GM23248 (cell line): ENCODE data around the gene KDM4B. TPM values are rescaled to one million over a fixed set of nuclear protein-coding genes. Genes with fewer than 3 reads are reported as not detected.
A peak's percentile ranks its signal among the peaks of the same experiment; 100 is the strongest.

Experiments used
- DNase-seq: peaks from one replicate; pipeline ENCODE4 v3.0.0-alpha.2; 2015
- H2AFZ ChIP-seq: fragments of 200-600 bp; sonication (generic); 2 replicates; pipeline ENCODE4 v1.6.1; 2016; ENCODE audit warnings: antibody characterized with exemption
- H3F3A ChIP-seq: fragments of 200-600 bp; sonication (generic); 2 replicates; pipeline ENCODE4 v1.6.1; 2016; ENCODE audit warnings: mild to moderate bottlenecking, antibody characterized with exemption, mixed run types; ENCODE audit not compliant: insufficient read depth
- H3K27ac ChIP-seq: fragments of 200-600 bp; sonication (generic); 2 replicates; pipeline ENCODE4 v1.5.1; 2016; ENCODE audit warnings: mild to moderate bottlenecking
- H3K27me3 ChIP-seq: fragments of 200-600 bp; sonication (generic); replicated peaks from 2 replicates; pipeline ENCODE4 v1.6.1; 2016; ENCODE audit warnings: mild to moderate bottlenecking; ENCODE audit not compliant: insufficient read depth
- H3K36me3 ChIP-seq: fragments of 200-600 bp; sonication (generic); 2 replicates; pipeline ENCODE4 v1.6.1; 2016; ENCODE audit warnings: low read depth, mild to moderate bottlenecking
- H3K4me1 ChIP-seq: fragments of 200-600 bp; sonication (generic); 2 replicates; pipeline ENCODE4 v1.6.1; 2016; ENCODE audit warnings: mild to moderate bottlenecking; ENCODE audit not compliant: insufficient read depth
- H3K4me2 ChIP-seq: fragments of 200-600 bp; sonication (generic); one replicate; pipeline ENCODE4 v1.6.1; 2016; ENCODE audit warnings: mild to moderate bottlenecking; ENCODE audit not compliant: unreplicated experiment
- H3K4me3 ChIP-seq: fragments of 200-600 bp; sonication (generic); 2 replicates; pipeline ENCODE4 v1.5.1; 2016; ENCODE audit warnings: mild to moderate bottlenecking
- H3K79me2 ChIP-seq: fragments of 200-600 bp; sonication (generic); 2 replicates; pipeline ENCODE4 v1.6.1; 2016; ENCODE audit warnings: mild to moderate bottlenecking; ENCODE audit not compliant: insufficient read depth
- H3K9ac ChIP-seq: fragments of 200-600 bp; sonication (generic); 2 replicates; pipeline ENCODE4 v1.6.1; 2016; ENCODE audit warnings: mild to moderate bottlenecking
- H3K9me2 ChIP-seq: fragments of 200-600 bp; sonication (generic); 2 replicates; pipeline ENCODE4 v1.6.1; 2016; ENCODE audit warnings: mixed run types, mild to moderate bottlenecking, moderate library complexity; ENCODE audit not compliant: insufficient read depth
- H3K9me3 ChIP-seq: fragments of 200-600 bp; sonication (generic); one replicate; pipeline ENCODE4 v1.6.1; 2017; ENCODE audit warnings: low read depth
- H4K20me1 ChIP-seq: fragments of 200-600 bp; sonication (generic); 2 replicates; pipeline ENCODE4 v1.6.0; 2016; ENCODE audit not compliant: insufficient read depth
- EZH2 ChIP-seq: fragments of 200-600 bp; sonication (generic); IDR thresholded peaks from 2 replicates; pipeline ENCODE4 v1.6.1; 2018; ENCODE audit warnings: antibody characterized with exemption, mild to moderate bottlenecking; ENCODE audit not compliant: insufficient read depth, poor library complexity, severe bottlenecking
- EZH2phosphoT487 ChIP-seq: fragments of 200-600 bp; sonication (generic); IDR thresholded peaks from 2 replicates; pipeline ENCODE4 v1.6.1; 2018; ENCODE audit warnings: antibody characterized with exemption, moderate library complexity, mild to moderate bottlenecking, low read depth; ENCODE audit not compliant: insufficient read depth
- WGBS, 2 experiments: methylation state at CpG; one replicate each; pipeline ENCODE4 v1.1.6; 2015 to 2017; ENCODE audit warnings: low lambda C conversion rate in 2 of 2, low coverage in 1 of 2; ENCODE audit errors: missing lambda C conversion rate in 2 of 2; 5-methylcytosine and 5-hydroxymethylcytosine counted together
- in situ Hi-C: fragments of 300-500 bp; cut with MboI; formaldehyde crosslinking; loops from 2 replicates; pipeline ENCODE4 v1.15.0; 2020
- polyA plus RNA-seq: library from polyadenylated mRNA; unstranded; fragments of >200 nt; fragmentation: Nextera tagmentation; extraction: Ambion mirVana; gene quantifications from 2 replicates; pipeline ENCODE4 v1.2.1, GENCODE V29; 2016
- total RNA-seq: library from RNA; depleted of rRNA; stranded (reverse); fragments of >200 nt; shearing (Covaris generic); gene quantifications from 2 replicates; pipeline ENCODE4 v1.2.3, GENCODE V29; 2014

KDM4B gene
- total and polyA plus RNA-seq, 2 experiments from 2014 or later = 14.8 to 28.7 TPM

- no peak overlapping the region for H3K4me3 ChIP-seq
- peaks cover 13% of the 10 kb centered on the region; the same call in 1 of the 2 replicates for H3F3A ChIP-seq
- H3K36me3 ChIP-seq = peaks cover 6% of the 10 kb centered on the region; the same call in 1 of the 2 replicates
- no peak overlapping the region for H2AFZ ChIP-seq
- in situ Hi-C loops = loop anchor here (10.0 kb wide), 1 partner anchor 234 kb away; no protein-coding TSS in a partner anchor
- H3K9me2 ChIP-seq = no peaks in the 10 kb centered on the region
- TF ChIP-seq EZH2phosphoT487 (no peak), EZH2 (no peak)
- H4K20me1 ChIP-seq = no peaks in the 10 kb centered on the region
- peaks cover 75% of the 10 kb centered on the region for H3K79me2 ChIP-seq
- no peaks in the 10 kb centered on the region for H3K27me3 ChIP-seq
- no peak overlapping the region for H3K9ac ChIP-seq
- DNase-seq = peak; percentile 65
- no peak overlapping the region for H3K4me2 ChIP-seq
- no peaks in the 10 kb centered on the region for H3K9me3 ChIP-seq
- 71 to 75% methylated on average over 14 of the region's 14 CpGs for WGBS, 2 experiments
- no peak overlapping the region for H3K27ac ChIP-seq
- peaks cover 18% of the 10 kb centered on the region for H3K4me1 ChIP-seq
Measured at GRCh38 chr19:5038631-5039271, 69.8 kb downstream of the KDM4B start.

GRCh38 chr19:5039642-5040543, 71.0 kb downstream of the KDM4B start:
- H3K36me3 ChIP-seq = peaks cover 6% of the 10 kb centered on the region; the same call in 1 of the 2 replicates
- peaks cover 13% of the 10 kb centered on the region; the same call in 1 of the 2 replicates for H3F3A ChIP-seq
- in situ Hi-C loops = loop anchor here (10.0 kb wide), 2 partner anchors 235 to 535 kb away; no protein-coding TSS in a partner anchor
- H4K20me1 ChIP-seq = no peaks in the 10 kb centered on the region
- H2AFZ ChIP-seq = no peak overlapping the region
- no peak overlapping the region for H3K9ac ChIP-seq
- H3K4me2 ChIP-seq = no peak overlapping the region
- no peaks in the 10 kb centered on the region for H3K9me2 ChIP-seq
- no peak for DNase-seq
- 92 to 94% methylated on average over 32 to 43 of the region's 43 CpGs for WGBS, 2 experiments
- peaks cover 18% of the 10 kb centered on the region for H3K4me1 ChIP-seq
- H3K27ac ChIP-seq = no peak overlapping the region
- H3K4me3 ChIP-seq = no peak overlapping the region
- H3K9me3 ChIP-seq = no peaks in the 10 kb centered on the region
- H3K79me2 ChIP-seq = peaks cover 70% of the 10 kb centered on the region
- TF ChIP-seq EZH2 (no peak), EZH2phosphoT487 (no peak)
- no peaks in the 10 kb centered on the region for H3K27me3 ChIP-seq

DNA sequence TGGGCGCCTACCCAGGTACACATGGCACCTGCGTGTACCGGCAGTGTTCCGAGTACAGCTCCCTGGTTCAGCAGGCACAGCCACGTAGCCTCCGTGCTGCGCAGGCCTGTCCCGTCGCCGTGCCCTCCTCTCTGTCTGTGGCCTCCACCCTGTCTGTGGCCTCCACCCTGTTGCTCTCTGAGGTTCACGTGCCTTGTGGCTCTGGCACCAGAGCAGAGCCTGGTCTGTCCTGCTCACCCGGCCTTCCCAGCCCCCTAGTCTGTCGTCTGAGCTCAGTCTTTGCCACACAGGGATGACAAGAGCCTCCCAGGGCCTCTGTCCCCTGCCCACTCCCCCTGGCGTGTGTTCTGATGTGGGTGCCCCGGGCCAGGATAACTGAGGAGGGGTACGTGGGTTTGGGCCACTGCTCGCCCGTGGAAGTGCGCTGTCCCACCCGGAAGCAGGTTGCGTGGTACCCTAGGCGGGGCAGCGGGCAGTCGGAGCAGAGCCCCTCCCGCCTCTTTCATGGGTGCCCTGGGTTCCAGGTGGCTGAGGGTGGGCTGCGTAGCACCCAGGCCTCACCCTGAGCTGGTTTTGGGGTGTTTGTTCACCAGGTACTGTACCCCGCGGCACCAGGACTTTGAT, 71.7 kb downstream of the KDM4B start:
- no peaks in the 10 kb centered on the region for H3K9me2 ChIP-seq
- no peaks in the 10 kb centered on the region for H3K9me3 ChIP-seq
- H3K4me2 ChIP-seq = no peak overlapping the region
- H4K20me1 ChIP-seq = no peaks in the 10 kb centered on the region
- H3K36me3 ChIP-seq = peaks cover 6% of the 10 kb centered on the region; the same call in 1 of the 2 replicates
- H3K4me3 ChIP-seq = no peak overlapping the region
- 86 to 88% methylated on average over 27 to 28 of the region's 28 CpGs for WGBS, 2 experiments
- in situ Hi-C loops = loop anchor here (10.0 kb wide), 1 partner anchor 534 kb away; no protein-coding TSS in a partner anchor
- H3K9ac ChIP-seq = no peak overlapping the region
- no peak for DNase-seq
- H3F3A ChIP-seq = peaks cover 13% of the 10 kb centered on the region; the same call in 1 of the 2 replicates
- no peaks in the 10 kb centered on the region for H3K27me3 ChIP-seq
- no peak overlapping the region for H2AFZ ChIP-seq
- H3K4me1 ChIP-seq = peaks cover 18% of the 10 kb centered on the region
- no peak overlapping the region for H3K27ac ChIP-seq
- TF ChIP-seq EZH2 (no peak), EZH2phosphoT487 (no peak)
- peaks cover 70% of the 10 kb centered on the region for H3K79me2 ChIP-seq
